Measurements from ENCODE around the gene RAD51B. TPM values are rescaled to one million over a fixed set of nuclear protein-coding genes. Genes with fewer than 3 reads are reported as not detected.

RAD51B gene
- polyA plus RNA-seq, 3 donors: 3.6 to 11.6 (median 9.4) TPM

DNA sequence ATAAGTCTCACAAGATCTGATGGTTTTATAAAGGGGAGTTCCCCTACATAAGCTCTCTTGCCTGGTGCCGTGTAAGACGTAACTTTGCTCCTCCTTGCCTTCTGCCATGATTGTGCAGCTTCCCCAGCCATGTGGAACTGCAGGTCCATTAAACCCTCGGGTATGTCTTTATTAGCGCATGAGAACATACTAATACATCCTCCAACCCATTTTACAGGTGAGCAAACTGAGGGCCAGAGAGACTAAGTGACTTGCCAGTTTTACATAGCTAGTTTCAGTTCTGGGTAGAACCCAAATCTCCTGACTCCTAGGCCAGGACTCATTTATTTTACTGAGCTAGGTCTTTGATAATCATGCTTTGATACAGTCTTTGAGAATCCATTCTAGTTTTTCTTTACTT, 406.9 kb downstream of the RAD51B start:
- Mint-ChIP-seq H3K4me1 (peaks cover 2% of the 10 kb centered on the region), H3K36me3 (peaks cover 0 to 3% of the 10 kb centered on the region in 2 donors), H3K27me3 (ENCODE audit: low read depth in 3 of 3) (no peaks in the 10 kb centered on the region), H3K4me3 (no peak overlapping the region), H3K27ac (peak overlapping the region in 1 of 7 donors; percentile 16), H3K9me3 (peaks cover 0 to 8% (median 0%) of the 10 kb centered on the region in 7 donors)
- no peaks in the 10 kb centered on the region for H3K36me3 ChIP-seq (replicated peaks in 1 of 2; ENCODE audit: control insufficient read depth in 1 of 2, insufficient read depth in 2 of 2, low read length in 2 of 2)
- TF ChIP-seq CTCF (IDR thresholded peaks at IDR 0.05): no peak
- H3K27ac ChIP-seq (ENCODE audit: low read depth in 1 of 2, low read length in 2 of 2): no peak overlapping the region
- no peaks in the 10 kb centered on the region for H3K79me2 ChIP-seq (ENCODE audit: insufficient read depth, low read length)
- no peaks in the 10 kb centered on the region for H3K27me3 ChIP-seq (ENCODE audit: control insufficient read depth in 2 of 2, insufficient read depth in 2 of 2, low read length in 2 of 2)
- H3K4me1 ChIP-seq (ENCODE audit: control insufficient read depth in 1 of 2, insufficient read depth in 2 of 2, low read length in 2 of 2): no peaks in the 10 kb centered on the region
- H2AFZ ChIP-seq (ENCODE audit: insufficient read depth, low read depth, low read length, poor library complexity, severe bottlenecking): no peak overlapping the region
- H3K9me3 ChIP-seq (replicated peaks in 1 of 2; ENCODE audit: control insufficient read depth in 1 of 2, insufficient read depth in 1 of 2, low read length in 2 of 2): no peaks in the 10 kb centered on the region
- H3K4me3 ChIP-seq (replicated peaks in 1 of 3; ENCODE audit: low read depth in 2 of 3, low read length in 3 of 3): no peak overlapping the region
- intact Hi-C loops (cut with micrococcal nuclease): no loop called here
- no peak overlapping the region for H3K4me2 ChIP-seq (replicated peaks; ENCODE audit: extremely low read depth, low read length, poor library complexity, severe bottlenecking)
- H3K9ac ChIP-seq (ENCODE audit: insufficient read depth, low read length, poor library complexity, severe bottlenecking): no peak overlapping the region
- 96% methylated on average over 4 of the region's 4 CpGs for WGBS (ENCODE audit: insufficient coverage)
- H4K20me1 ChIP-seq (ENCODE audit: insufficient read depth, low read length): no peaks in the 10 kb centered on the region
- DNase-seq: no peak

DNA sequence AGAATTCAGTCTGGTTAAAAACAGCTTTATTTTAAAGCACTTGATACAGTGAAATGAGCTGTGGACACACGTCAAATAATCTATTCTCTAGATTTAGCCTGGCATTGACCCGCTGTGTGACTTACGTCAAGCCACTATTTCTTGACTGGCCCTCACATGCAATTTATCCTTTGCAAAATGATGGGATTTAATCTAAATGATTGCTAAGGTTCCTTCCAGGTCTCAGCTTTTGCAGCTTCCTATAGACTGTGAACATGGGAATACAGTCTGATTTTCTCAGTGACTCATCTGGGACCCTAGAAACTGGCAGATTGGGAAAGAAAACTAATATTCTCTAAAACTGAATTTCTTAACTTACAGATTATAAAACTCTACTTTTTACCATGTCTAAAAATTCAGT, 409.1 kb downstream of the RAD51B start:
- no peak overlapping the region for H3K27ac ChIP-seq (ENCODE audit: low read depth in 1 of 2, low read length in 2 of 2)
- no peaks in the 10 kb centered on the region for H4K20me1 ChIP-seq (ENCODE audit: insufficient read depth, low read length)
- no peaks in the 10 kb centered on the region for H3K9me3 ChIP-seq (replicated peaks in 1 of 2; ENCODE audit: control insufficient read depth in 1 of 2, insufficient read depth in 1 of 2, low read length in 2 of 2)
- no peak overlapping the region for H3K4me2 ChIP-seq (replicated peaks; ENCODE audit: extremely low read depth, low read length, poor library complexity, severe bottlenecking)
- Mint-ChIP-seq H3K4me3 (no peak overlapping the region), H3K27me3 (ENCODE audit: low read depth in 3 of 3) (no peaks in the 10 kb centered on the region), H3K4me1 (peaks cover 2% of the 10 kb centered on the region), H3K27ac (no peak overlapping the region), H3K36me3 (peaks cover 0 to 3% of the 10 kb centered on the region in 2 donors), H3K9me3 (peaks cover 0 to 3% (median 0%) of the 10 kb centered on the region in 7 donors)
- TF ChIP-seq CTCF (IDR thresholded peaks at IDR 0.05): no peak
- H3K4me3 ChIP-seq (replicated peaks in 1 of 3; ENCODE audit: low read depth in 2 of 3, low read length in 3 of 3): no peak overlapping the region
- no CpG with 5 or more reads among the region's 3 CpGs for WGBS (ENCODE audit: insufficient coverage)
- no peak for DNase-seq
- intact Hi-C loops (cut with micrococcal nuclease): no loop called here
- H3K4me1 ChIP-seq (ENCODE audit: control insufficient read depth in 1 of 2, insufficient read depth in 2 of 2, low read length in 2 of 2): no peaks in the 10 kb centered on the region
- H3K27me3 ChIP-seq (ENCODE audit: control insufficient read depth in 2 of 2, insufficient read depth in 2 of 2, low read length in 2 of 2): no peaks in the 10 kb centered on the region
- H3K9ac ChIP-seq (ENCODE audit: insufficient read depth, low read length, poor library complexity, severe bottlenecking): no peak overlapping the region
- no peak overlapping the region for H2AFZ ChIP-seq (ENCODE audit: insufficient read depth, low read depth, low read length, poor library complexity, severe bottlenecking)
- no peaks in the 10 kb centered on the region for H3K79me2 ChIP-seq (ENCODE audit: insufficient read depth, low read length)
- no peaks in the 10 kb centered on the region for H3K36me3 ChIP-seq (replicated peaks in 1 of 2; ENCODE audit: control insufficient read depth in 1 of 2, insufficient read depth in 2 of 2, low read length in 2 of 2)
